HEK293 (cell line): ENCODE data around the gene ABCG4.
A peak's percentile ranks its signal among the peaks of the same experiment; 100 is the strongest.

Source experiments
- CTCF ChIA-PET: fragments of 350-600 bp; formaldehyde crosslinking; extraction: SDS; loops from one replicate; lab custom pipeline; 2021; ENCODE audit warnings: antibody characterized with exemption; lab: Yijun Ruan, JAX
- POLR2A ChIA-PET: fragments of 300-600 bp; formaldehyde crosslinking; extraction: SDS; loops from one replicate; lab custom pipeline; 2020; ENCODE audit warnings: antibody characterized with exemption, inconsistent platforms; lab: Yijun Ruan, JAX
- H3K27ac ChIP-seq: fragments of 200-500 bp; sonication (Bioruptor generic); 2 replicates; pipeline ENCODE4 v1.5.1; 2014; ENCODE audit warnings: low read depth, low read length, control low read depth, inconsistent platforms; ENCODE audit errors: extremely low read depth
- H3K36me3 ChIP-seq, 2 experiments: fragments of 200-500 bp in 1 of 2; sonication (Bioruptor generic) in 1 of 2; 1 replicate in 1 of 2; 2 replicates in 1 of 2; pipeline ENCODE4 v1.5.1; 2014 to 2017; ENCODE audit warnings: inconsistent platforms in 2 of 2, low read length in 2 of 2; ENCODE audit not compliant: control insufficient read depth in 2 of 2, insufficient read depth in 1 of 2
- H3K4me1 ChIP-seq: fragments of 200-500 bp; sonication (Bioruptor generic); 2 replicates; pipeline ENCODE4 v1.5.1; 2014; ENCODE audit warnings: mild to moderate bottlenecking, low read length, inconsistent platforms; ENCODE audit not compliant: control insufficient read depth, insufficient read depth
- H3K4me3 ChIP-seq: 2 replicates; pipeline ENCODE4 v1.5.1; 2011; ENCODE audit warnings: low read depth, mild to moderate bottlenecking, control low read depth, low read length, moderate library complexity
- H3K9me3 ChIP-seq: fragments of 200-500 bp; sonication (Bioruptor generic); 2 replicates; pipeline ENCODE4 v1.5.1; 2014; ENCODE audit warnings: low read depth, low read length, inconsistent platforms; ENCODE audit not compliant: control insufficient read depth, insufficient read depth
- GLI4 ChIP-seq: fragments of 450-650 bp; formaldehyde crosslinking; IDR thresholded peaks from 2 replicates; pipeline ENCODE4 v1.5.1; 2016; ENCODE audit warnings: missing biosample characterization, missing genetic modification characterization
- GLIS1 ChIP-seq: fragments of 450-650 bp; formaldehyde crosslinking; IDR thresholded peaks from 2 replicates; pipeline ENCODE4 v1.5.1; 2016; ENCODE audit warnings: missing biosample characterization, missing genetic modification characterization
- GLIS2 ChIP-seq: fragments of 450-650 bp; formaldehyde crosslinking; IDR thresholded peaks from 2 replicates; pipeline ENCODE4 v1.5.1; 2016; ENCODE audit warnings: missing biosample characterization, missing genetic modification characterization
- KLF16 ChIP-seq: fragments of 450-650 bp; formaldehyde crosslinking; IDR thresholded peaks from 2 replicates; pipeline ENCODE4 v1.5.1; 2017; ENCODE audit warnings: missing biosample characterization, missing genetic modification characterization
- PBX3 ChIP-seq: sonication (generic); formaldehyde crosslinking; IDR thresholded peaks from 2 replicates; pipeline ENCODE4 v1.8.1; 2022; ENCODE audit warnings: mild to moderate bottlenecking, moderate library complexity, missing genetic modification reagents
- PRDM1 ChIP-seq: fragments of 450-650 bp; formaldehyde crosslinking; IDR thresholded peaks from 2 replicates; pipeline ENCODE4; 2016; ENCODE audit warnings: missing biosample characterization, missing genetic modification characterization
- SETDB1 ChIP-seq: IDR thresholded peaks from one replicate; pipeline ENCODE4 v1.6.1; 2017; ENCODE audit warnings: mild to moderate bottlenecking, low read length, moderate library complexity, mixed read lengths; ENCODE audit not compliant: insufficient read length
- TCF7L2 ChIP-seq: IDR thresholded peaks from 2 replicates; pipeline ENCODE4 v1.6.1; 2011; ENCODE audit warnings: low read depth, mild to moderate bottlenecking, inconsistent platforms, low read length, moderate library complexity, borderline replicate concordance
- ZIC2 ChIP-seq: fragments of 450-650 bp; formaldehyde crosslinking; IDR thresholded peaks from 2 replicates; pipeline ENCODE4 v1.5.1; 2016; ENCODE audit warnings: missing biosample characterization, missing genetic modification characterization
- ZNF10 ChIP-seq: fragments of 450-650 bp; formaldehyde crosslinking; IDR thresholded peaks from 2 replicates; pipeline ENCODE4 v1.5.1; 2017; ENCODE audit warnings: missing biosample characterization, missing genetic modification characterization
- ZNF132 ChIP-seq: fragments of 450-650 bp; formaldehyde crosslinking; IDR thresholded peaks from 2 replicates; pipeline ENCODE4 v1.5.1; 2017; ENCODE audit warnings: missing biosample characterization, missing genetic modification characterization, borderline replicate concordance
- ZNF2 ChIP-seq: fragments of 450-650 bp; formaldehyde crosslinking; IDR thresholded peaks from 2 replicates; pipeline ENCODE4 v1.5.1; 2016; ENCODE audit warnings: missing biosample characterization, missing genetic modification characterization
- ZNF239 ChIP-seq: fragments of 450-650 bp; formaldehyde crosslinking; IDR thresholded peaks from 2 replicates; pipeline ENCODE4 v1.5.1; 2016; ENCODE audit warnings: missing biosample characterization, missing genetic modification characterization
- ZNF248 ChIP-seq: fragments of 450-650 bp; formaldehyde crosslinking; IDR thresholded peaks from 2 replicates; pipeline ENCODE4 v1.5.1; 2017; ENCODE audit warnings: missing biosample characterization, missing genetic modification characterization
- ZNF302 ChIP-seq: fragments of 450-650 bp; formaldehyde crosslinking; IDR thresholded peaks from 2 replicates; pipeline ENCODE4 v1.5.1; 2016; ENCODE audit warnings: missing biosample characterization, missing genetic modification characterization, low read depth
- ZNF391 ChIP-seq: fragments of 450-650 bp; formaldehyde crosslinking; IDR thresholded peaks from 2 replicates; pipeline ENCODE4 v1.5.1; 2016; ENCODE audit warnings: low read depth, missing biosample characterization, missing genetic modification characterization, borderline replicate concordance
- ZNF707 ChIP-seq: fragments of 450-650 bp; formaldehyde crosslinking; IDR thresholded peaks from 2 replicates; pipeline ENCODE4 v1.5.1; 2016; ENCODE audit warnings: missing biosample characterization, missing genetic modification characterization
- ZSCAN4 ChIP-seq: fragments of 450-650 bp; formaldehyde crosslinking; IDR thresholded peaks from 2 replicates; pipeline ENCODE4 v1.5.1; 2017; ENCODE audit warnings: missing biosample characterization, missing genetic modification characterization
- TF ChIP-seq, protein P1 (sequence below): fragments of 450-650 bp; formaldehyde crosslinking; IDR thresholded peaks from 2 replicates; pipeline ENCODE4 v1.5.1; 2016; ENCODE audit warnings: missing biosample characterization, missing genetic modification characterization, borderline replicate concordance
- TF ChIP-seq, protein P2 (sequence below): fragments of 450-650 bp; formaldehyde crosslinking; IDR thresholded peaks from 2 replicates; pipeline ENCODE4 v1.5.1; 2017; ENCODE audit warnings: missing biosample characterization, mild to moderate bottlenecking, missing genetic modification characterization, moderate library complexity
- TF ChIP-seq, protein P3 (sequence below): fragments of 450-650 bp; formaldehyde crosslinking; IDR thresholded peaks from 2 replicates; pipeline ENCODE4 v1.5.1; 2016; ENCODE audit warnings: missing biosample characterization, missing genetic modification characterization
- TF ChIP-seq, protein P4 (sequence below): fragments of 450-650 bp; formaldehyde crosslinking; IDR thresholded peaks from 2 replicates; pipeline ENCODE4 v1.5.1; 2016; ENCODE audit warnings: missing biosample characterization, missing genetic modification characterization, low read depth

ABCG4 gene

DNA sequence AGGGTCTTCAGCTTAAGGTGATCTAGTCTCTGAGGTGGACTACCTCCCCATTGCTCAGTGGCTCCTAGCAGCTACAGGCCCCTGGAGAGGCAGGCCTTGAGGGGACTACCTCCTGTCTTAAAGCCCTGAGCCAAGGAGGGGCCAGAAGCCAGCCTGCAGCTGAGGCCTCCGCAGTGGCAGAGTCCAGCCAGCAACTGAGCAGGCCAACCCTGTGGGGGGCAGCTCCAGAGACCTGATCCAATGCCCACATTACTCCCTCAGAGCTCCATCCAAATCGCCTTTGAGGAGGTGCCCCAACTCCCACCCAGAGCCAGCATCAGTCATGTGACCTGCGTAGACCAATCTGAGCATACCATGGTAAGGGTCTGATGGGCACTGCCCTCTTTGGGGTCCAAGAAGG lies 39.0 kb upstream of the ABCG4 start:
- no peaks in the 10 kb centered on the region for H3K9me3 ChIP-seq
- TF ChIP-seq SETDB1 = no peak
- TF ChIP-seq, protein P1, sequence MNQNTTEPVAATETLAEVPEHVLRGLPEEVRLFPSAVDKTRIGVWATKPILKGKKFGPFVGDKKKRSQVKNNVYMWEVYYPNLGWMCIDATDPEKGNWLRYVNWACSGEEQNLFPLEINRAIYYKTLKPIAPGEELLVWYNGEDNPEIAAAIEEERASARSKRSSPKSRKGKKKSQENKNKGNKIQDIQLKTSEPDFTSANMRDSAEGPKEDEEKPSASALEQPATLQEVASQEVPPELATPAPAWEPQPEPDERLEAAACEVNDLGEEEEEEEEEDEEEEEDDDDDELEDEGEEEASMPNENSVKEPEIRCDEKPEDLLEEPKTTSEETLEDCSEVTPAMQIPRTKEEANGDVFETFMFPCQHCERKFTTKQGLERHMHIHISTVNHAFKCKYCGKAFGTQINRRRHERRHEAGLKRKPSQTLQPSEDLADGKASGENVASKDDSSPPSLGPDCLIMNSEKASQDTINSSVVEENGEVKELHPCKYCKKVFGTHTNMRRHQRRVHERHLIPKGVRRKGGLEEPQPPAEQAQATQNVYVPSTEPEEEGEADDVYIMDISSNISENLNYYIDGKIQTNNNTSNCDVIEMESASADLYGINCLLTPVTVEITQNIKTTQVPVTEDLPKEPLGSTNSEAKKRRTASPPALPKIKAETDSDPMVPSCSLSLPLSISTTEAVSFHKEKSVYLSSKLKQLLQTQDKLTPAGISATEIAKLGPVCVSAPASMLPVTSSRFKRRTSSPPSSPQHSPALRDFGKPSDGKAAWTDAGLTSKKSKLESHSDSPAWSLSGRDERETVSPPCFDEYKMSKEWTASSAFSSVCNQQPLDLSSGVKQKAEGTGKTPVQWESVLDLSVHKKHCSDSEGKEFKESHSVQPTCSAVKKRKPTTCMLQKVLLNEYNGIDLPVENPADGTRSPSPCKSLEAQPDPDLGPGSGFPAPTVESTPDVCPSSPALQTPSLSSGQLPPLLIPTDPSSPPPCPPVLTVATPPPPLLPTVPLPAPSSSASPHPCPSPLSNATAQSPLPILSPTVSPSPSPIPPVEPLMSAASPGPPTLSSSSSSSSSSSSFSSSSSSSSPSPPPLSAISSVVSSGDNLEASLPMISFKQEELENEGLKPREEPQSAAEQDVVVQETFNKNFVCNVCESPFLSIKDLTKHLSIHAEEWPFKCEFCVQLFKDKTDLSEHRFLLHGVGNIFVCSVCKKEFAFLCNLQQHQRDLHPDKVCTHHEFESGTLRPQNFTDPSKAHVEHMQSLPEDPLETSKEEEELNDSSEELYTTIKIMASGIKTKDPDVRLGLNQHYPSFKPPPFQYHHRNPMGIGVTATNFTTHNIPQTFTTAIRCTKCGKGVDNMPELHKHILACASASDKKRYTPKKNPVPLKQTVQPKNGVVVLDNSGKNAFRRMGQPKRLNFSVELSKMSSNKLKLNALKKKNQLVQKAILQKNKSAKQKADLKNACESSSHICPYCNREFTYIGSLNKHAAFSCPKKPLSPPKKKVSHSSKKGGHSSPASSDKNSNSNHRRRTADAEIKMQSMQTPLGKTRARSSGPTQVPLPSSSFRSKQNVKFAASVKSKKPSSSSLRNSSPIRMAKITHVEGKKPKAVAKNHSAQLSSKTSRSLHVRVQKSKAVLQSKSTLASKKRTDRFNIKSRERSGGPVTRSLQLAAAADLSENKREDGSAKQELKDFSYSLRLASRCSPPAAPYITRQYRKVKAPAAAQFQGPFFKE (tag by site-specific recombination) = no peak
- no peak for TF ChIP-seq KLF16
- TF ChIP-seq ZNF239 (tag by site-specific recombination) = no peak
- TF ChIP-seq GLIS1 (tag by site-specific recombination) = peak; percentile 30; the same call in 1 of the 2 replicates
- no peak for TF ChIP-seq TCF7L2
- TF ChIP-seq, protein P2, sequence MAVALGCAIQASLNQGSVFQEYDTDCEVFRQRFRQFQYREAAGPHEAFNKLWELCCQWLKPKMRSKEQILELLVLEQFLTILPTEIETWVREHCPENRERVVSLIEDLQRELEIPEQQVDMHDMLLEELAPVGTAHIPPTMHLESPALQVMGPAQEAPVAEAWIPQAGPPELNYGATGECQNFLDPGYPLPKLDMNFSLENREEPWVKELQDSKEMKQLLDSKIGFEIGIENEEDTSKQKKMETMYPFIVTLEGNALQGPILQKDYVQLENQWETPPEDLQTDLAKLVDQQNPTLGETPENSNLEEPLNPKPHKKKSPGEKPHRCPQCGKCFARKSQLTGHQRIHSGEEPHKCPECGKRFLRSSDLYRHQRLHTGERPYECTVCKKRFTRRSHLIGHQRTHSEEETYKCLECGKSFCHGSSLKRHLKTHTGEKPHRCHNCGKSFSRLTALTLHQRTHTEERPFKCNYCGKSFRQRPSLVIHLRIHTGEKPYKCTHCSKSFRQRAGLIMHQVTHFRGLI (tag by site-specific recombination) = no peak
- TF ChIP-seq PRDM1 (tag by site-specific recombination) = no peak
- TF ChIP-seq GLI4 = no peak
- TF ChIP-seq, all 188 proteins: peak for 1
- ChIA-PET CTCF (interaction anchor here (0.7 to 1.0 kb wide), 6 partner anchors 43 to 420 kb away, joined by 3 to 6 read pairs (median 4); partner anchors contain the start of gene CBL), POLR2A (interaction anchor here (5.5 kb wide), 1 partner anchor 11 kb away, joined by 51 read pairs; the partner anchor contains the start of gene HINFP)
- no peaks in the 10 kb centered on the region for H3K4me1 ChIP-seq
- peaks cover 0 to 51% of the 10 kb centered on the region in 2 experiments; a peak in 1 of 3 replicates for H3K36me3 ChIP-seq
- H3K27ac ChIP-seq = no peak overlapping the region
- H3K4me3 ChIP-seq = no peak overlapping the region

DNA sequence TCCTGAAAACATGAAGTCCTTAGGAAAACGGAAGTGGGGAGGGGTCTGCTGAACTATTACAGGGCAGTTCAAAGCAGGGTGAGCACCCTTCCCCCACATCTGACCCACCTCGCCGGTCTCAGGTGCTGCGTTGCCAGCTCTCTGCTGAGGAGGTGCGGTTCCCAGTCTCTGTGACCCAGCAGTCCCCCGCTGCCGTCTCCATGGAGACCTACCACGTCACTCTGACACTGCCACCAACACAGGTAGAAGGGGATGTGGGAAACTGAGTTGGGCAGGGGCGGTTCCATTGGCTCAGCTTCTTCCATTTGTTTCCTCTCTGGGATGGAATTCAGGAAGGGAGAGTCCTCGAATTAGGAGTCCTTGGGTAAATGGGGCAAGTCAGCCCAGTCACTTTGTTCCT lies 38.4 kb upstream of the ABCG4 start:
- ChIA-PET POLR2A (interaction anchor here (5.5 kb wide), 1 partner anchor 10 kb away, joined by 51 read pairs; the partner anchor contains the start of gene HINFP), CTCF (no interaction called here)
- Histone ChIP-seq H3K4me1 (no peaks in the 10 kb centered on the region), H3K4me3 (no peak overlapping the region), H3K27ac (no peak overlapping the region), H3K9me3 (no peaks in the 10 kb centered on the region), H3K36me3 (peaks cover 0 to 55% of the 10 kb centered on the region in 2 experiments; a peak in 1 of 3 replicates)
- TF ChIP-seq ZNF132 (tag by site-specific recombination) (no peak), ZNF707 (tag by site-specific recombination) (no peak), PBX3 (no peak), ZNF2 (no peak), KLF16 (no peak), GLIS2 (no peak), ZNF302 (tag by site-specific recombination) (no peak), ZSCAN4 (tag by site-specific recombination) (no peak), ZNF248 (tag by site-specific recombination) (no peak), ZIC2 (tag by site-specific recombination) (no peak), ZNF391 (tag by site-specific recombination) (no peak), ZNF10 (no peak)
- TF ChIP-seq, protein P3, sequence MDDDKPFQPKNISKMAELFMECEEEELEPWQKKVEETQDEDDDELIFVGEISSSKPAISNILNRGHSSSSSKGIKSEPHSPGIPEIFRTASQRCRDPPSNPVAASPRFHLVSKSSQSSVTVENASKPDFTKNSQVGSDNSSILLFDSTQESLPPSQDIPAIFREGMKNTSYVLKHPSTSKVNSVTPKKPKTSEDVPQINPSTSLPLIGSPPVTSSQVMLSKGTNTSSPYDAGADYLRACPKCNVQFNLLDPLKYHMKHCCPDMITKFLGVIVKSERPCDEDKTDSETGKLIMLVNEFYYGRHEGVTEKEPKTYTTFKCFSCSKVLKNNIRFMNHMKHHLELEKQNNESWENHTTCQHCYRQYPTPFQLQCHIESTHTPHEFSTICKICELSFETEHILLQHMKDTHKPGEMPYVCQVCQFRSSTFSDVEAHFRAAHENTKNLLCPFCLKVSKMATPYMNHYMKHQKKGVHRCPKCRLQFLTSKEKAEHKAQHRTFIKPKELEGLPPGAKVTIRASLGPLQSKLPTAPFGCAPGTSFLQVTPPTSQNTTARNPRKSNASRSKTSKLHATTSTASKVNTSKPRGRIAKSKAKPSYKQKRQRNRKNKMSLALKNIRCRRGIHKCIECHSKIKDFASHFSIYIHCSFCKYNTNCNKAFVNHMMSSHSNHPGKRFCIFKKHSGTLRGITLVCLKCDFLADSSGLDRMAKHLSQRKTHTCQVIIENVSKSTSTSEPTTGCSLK (tag by site-specific recombination) = no peak
- TF ChIP-seq, protein P4, sequence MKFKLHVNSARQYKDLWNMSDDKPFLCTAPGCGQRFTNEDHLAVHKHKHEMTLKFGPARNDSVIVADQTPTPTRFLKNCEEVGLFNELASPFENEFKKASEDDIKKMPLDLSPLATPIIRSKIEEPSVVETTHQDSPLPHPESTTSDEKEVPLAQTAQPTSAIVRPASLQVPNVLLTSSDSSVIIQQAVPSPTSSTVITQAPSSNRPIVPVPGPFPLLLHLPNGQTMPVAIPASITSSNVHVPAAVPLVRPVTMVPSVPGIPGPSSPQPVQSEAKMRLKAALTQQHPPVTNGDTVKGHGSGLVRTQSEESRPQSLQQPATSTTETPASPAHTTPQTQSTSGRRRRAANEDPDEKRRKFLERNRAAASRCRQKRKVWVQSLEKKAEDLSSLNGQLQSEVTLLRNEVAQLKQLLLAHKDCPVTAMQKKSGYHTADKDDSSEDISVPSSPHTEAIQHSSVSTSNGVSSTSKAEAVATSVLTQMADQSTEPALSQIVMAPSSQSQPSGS = no peak
